IMR-90 (cell line): ENCODE data around the gene MRM2. TPM values are rescaled to one million over a fixed set of nuclear protein-coding genes. Genes with fewer than 3 reads are reported as not detected.

Source experiments
- FOS ChIP-seq: fragments of 150-350 bp; IDR thresholded peaks from 2 replicates; pipeline ENCODE4 v1.6.1; 2016; ENCODE audit warnings: low read depth, low read length
- MXI1 ChIP-seq: IDR thresholded peaks from 2 replicates; pipeline ENCODE4 v1.6.1; 2012; ENCODE audit warnings: low read depth, mild to moderate bottlenecking, low read length, moderate library complexity, borderline replicate concordance
- RCOR1 ChIP-seq: IDR thresholded peaks from 2 replicates; pipeline ENCODE4 v1.6.1; 2012; ENCODE audit warnings: mild to moderate bottlenecking, low read length, improper control_type of control experiment; ENCODE audit not compliant: insufficient replicate concordance
- polyA plus RNA-seq, 3 experiments: library from polyadenylated mRNA; depleted of rRNA; stranded (reverse); fragments of >200 nt; gene quantifications; 2 replicates each; pipeline ENCODE4 v1.2.3, GENCODE V29; 2012; ENCODE audit warnings: low replicate concordance in 1 of 3
- total RNA-seq: library from RNA; depleted of rRNA; stranded (reverse); fragments of >200 nt; gene quantifications from 2 replicates; pipeline ENCODE4 v1.2.3, GENCODE V29; 2012
- TF ChIP-seq, protein P1 (sequence below): fragments of 150-350 bp; IDR thresholded peaks from 2 replicates; pipeline ENCODE4 v1.6.1; 2016; ENCODE audit warnings: low read depth, mild to moderate bottlenecking, low read length, moderate library complexity, borderline replicate concordance

MRM2 gene
- total and polyA plus RNA-seq, 2 of the 4 experiments (the other 2 are of a cell fraction), result 19.1 to 23.8 TPM

DNA sequence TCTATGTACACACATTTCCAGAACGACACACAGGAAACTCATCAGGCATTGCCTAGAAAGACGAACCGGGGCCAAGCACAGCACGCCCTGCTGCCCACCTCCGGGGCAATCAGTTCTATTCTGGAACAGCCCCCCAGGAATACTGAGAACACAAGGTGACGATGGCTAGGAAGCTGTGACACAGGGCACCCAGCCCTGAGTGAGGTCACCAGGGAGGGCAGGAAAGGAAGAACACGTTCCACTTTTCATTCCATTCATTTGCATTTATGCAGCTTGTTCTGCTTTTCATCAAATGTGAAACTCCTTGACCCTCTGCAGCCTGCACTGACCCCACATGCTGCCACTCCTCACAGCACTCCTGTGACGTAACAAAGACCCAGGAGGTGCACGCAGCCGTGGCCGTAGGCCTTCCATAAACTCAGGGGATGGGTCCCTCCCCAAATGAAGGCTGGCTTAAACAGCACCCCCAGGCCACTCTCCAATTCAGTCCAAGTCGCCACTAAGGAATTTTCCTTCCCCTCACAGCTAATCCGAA is 38.2 kb downstream of the MRM2 start (continued):
- TF ChIP-seq FOS (no peak), MXI1 (no peak), RCOR1 (no peak)
- TF ChIP-seq, protein P1, sequence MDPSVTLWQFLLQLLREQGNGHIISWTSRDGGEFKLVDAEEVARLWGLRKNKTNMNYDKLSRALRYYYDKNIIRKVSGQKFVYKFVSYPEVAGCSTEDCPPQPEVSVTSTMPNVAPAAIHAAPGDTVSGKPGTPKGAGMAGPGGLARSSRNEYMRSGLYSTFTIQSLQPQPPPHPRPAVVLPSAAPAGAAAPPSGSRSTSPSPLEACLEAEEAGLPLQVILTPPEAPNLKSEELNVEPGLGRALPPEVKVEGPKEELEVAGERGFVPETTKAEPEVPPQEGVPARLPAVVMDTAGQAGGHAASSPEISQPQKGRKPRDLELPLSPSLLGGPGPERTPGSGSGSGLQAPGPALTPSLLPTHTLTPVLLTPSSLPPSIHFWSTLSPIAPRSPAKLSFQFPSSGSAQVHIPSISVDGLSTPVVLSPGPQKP, result no peak
